Hematopoietic multipotent progenitor cell (in vitro differentiated cells): ENCODE results near the gene FBXL3. TPM values are rescaled to one million over a fixed set of nuclear protein-coding genes. Genes with fewer than 3 reads are reported as not detected.

ENCODE experiments used
- DNase-seq, 3 donors: peaks; one replicate each; pipeline ENCODE4 v3.0.0-alpha.2; 2011 to 2015; ENCODE audit warnings: low read depth in 2 of 3, low spot score in 2 of 3
- total RNA-seq: library from RNA; depleted of rRNA; stranded (reverse); fragments of >200 nt; gene quantifications from one replicate; pipeline ENCODE4 v1.2.3, GENCODE V29; 2012

The FBXL3 gene
- total RNA-seq, result 45.0 TPM

- peak; percentile 72 to 88 (median 81) for DNase-seq
Observed at GRCh38 chr13:77026861-77027621, at the start of gene FBXL3. Gene FBXL3, minus strand, starts transcription at chr13:77027159. Its CDS starts 5,299 bp downstream, at chr13:77021860.

GRCh38 chr13:77067519-77067918 is 40.6 kb upstream of the FBXL3 start:
- DNase-seq, result no peak

GRCh38 chr13:77065461-77066147 is 38.6 kb upstream of the FBXL3 start:
- peak in 1 of 3 donors; percentile 31 for DNase-seq

- DNase-seq, result no peak
Observed at GRCh38 chr13:77062097-77062496, 35.1 kb upstream of the FBXL3 start.

GRCh38 chr13:77061362-77061761 is 34.4 kb upstream of the FBXL3 start:
- no peak for DNase-seq

- DNase-seq, result no peak
Observed at GRCh38 chr13:77056886-77057285, 29.9 kb upstream of the FBXL3 start.

- DNase-seq, result no peak
Observed at GRCh38 chr13:77056382-77056781, 29.4 kb upstream of the FBXL3 start.

GRCh38 chr13:77055158-77055557 is 28.2 kb upstream of the FBXL3 start:
- no peak for DNase-seq

GRCh38 chr13:77053192-77053591 is 26.2 kb upstream of the FBXL3 start:
- no peak for DNase-seq

- peak in 1 of 3 donors; percentile 20 for DNase-seq
Observed at GRCh38 chr13:77048681-77049080, 21.7 kb upstream of the FBXL3 start.

- no peak for DNase-seq
Observed at GRCh38 chr13:77047649-77048343, 20.8 kb upstream of the FBXL3 start.

- peak in 2 of 3 donors; percentile 31 to 63 for DNase-seq
Observed at GRCh38 chr13:77042566-77043177, 15.7 kb upstream of the FBXL3 start.

- DNase-seq, result no peak
Observed at GRCh38 chr13:77040835-77041234, 13.9 kb upstream of the FBXL3 start.

- DNase-seq, result no peak
Observed at GRCh38 chr13:77040076-77040475, 13.1 kb upstream of the FBXL3 start.

- DNase-seq, result no peak
Observed at GRCh38 chr13:77038907-77039480, 12.0 kb upstream of the FBXL3 start.

GRCh38 chr13:77036279-77036678 is 9.3 kb upstream of the FBXL3 start:
- DNase-seq, result no peak

GRCh38 chr13:77034881-77035280 is 7.9 kb upstream of the FBXL3 start:
- DNase-seq, result no peak

- DNase-seq, result no peak
Observed at GRCh38 chr13:77033717-77034302, 6.9 kb upstream of the FBXL3 start.

- DNase-seq, result no peak
Observed at GRCh38 chr13:77031656-77032243, 4.8 kb upstream of the FBXL3 start.

- DNase-seq, result no peak
Observed at GRCh38 chr13:77029436-77029835, 2.5 kb upstream of the FBXL3 start.
